Vagina (tissue), 2 donors: ENCODE data around the gene SEBOX.

Source experiments
- POLR2A ChIP-seq, 2 donors: fragments of 450-650 bp; IDR thresholded peaks; one replicate each; pipeline ENCODE4 v1.6.1; 2017; ENCODE audit warnings: antibody characterized with exemption in 2 of 2, mild to moderate bottlenecking in 2 of 2, moderate library complexity in 2 of 2
- POLR2AphosphoS5 ChIP-seq, 2 donors: sonication (generic); formaldehyde crosslinking; IDR thresholded peaks; one replicate each; pipeline ENCODE4 v1.9.0; 2017; ENCODE audit warnings: antibody characterized with exemption in 2 of 2, mild to moderate bottlenecking in 2 of 2, low read depth in 1 of 2; ENCODE audit not compliant: insufficient read depth in 1 of 2
- TF ChIP-seq, protein P1 (sequence below), 3 experiments: fragments of 450-650 bp in 2 of 3; fragments of 200-600 bp in 1 of 3; sonication (generic) in 1 of 3; IDR thresholded peaks; one replicate each; pipeline ENCODE4 v1.5.1; 2017 to 2019; ENCODE audit warnings: antibody characterized with exemption in 3 of 3, mild to moderate bottlenecking in 2 of 3, moderate library complexity in 2 of 3

DNA sequence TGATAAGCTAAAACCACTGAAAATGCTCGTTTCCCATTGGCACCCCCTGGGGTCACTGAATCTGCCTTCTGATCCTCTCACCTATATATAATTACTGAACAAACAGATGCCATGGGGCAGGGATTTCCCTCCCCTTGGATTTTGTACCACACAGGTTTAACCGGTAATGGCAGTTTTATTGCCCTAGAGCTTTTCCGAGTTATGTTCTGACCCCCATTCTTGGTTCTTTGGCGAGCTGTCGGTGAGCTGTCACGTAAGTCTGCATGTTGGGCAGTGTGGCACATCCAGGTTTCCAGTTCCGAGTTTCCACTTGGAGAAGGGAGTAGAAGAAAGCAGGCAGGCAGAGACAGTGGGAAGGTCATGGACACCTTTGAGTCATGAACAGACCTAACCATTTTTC, 38.9 kb downstream of the SEBOX start:
- TF ChIP-seq, protein P1, sequence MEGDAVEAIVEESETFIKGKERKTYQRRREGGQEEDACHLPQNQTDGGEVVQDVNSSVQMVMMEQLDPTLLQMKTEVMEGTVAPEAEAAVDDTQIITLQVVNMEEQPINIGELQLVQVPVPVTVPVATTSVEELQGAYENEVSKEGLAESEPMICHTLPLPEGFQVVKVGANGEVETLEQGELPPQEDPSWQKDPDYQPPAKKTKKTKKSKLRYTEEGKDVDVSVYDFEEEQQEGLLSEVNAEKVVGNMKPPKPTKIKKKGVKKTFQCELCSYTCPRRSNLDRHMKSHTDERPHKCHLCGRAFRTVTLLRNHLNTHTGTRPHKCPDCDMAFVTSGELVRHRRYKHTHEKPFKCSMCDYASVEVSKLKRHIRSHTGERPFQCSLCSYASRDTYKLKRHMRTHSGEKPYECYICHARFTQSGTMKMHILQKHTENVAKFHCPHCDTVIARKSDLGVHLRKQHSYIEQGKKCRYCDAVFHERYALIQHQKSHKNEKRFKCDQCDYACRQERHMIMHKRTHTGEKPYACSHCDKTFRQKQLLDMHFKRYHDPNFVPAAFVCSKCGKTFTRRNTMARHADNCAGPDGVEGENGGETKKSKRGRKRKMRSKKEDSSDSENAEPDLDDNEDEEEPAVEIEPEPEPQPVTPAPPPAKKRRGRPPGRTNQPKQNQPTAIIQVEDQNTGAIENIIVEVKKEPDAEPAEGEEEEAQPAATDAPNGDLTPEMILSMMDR (IDR thresholded peaks at IDR 0.05) = no peak
- no peak for TF ChIP-seq POLR2A (IDR thresholded peaks at IDR 0.05)
- no peak for TF ChIP-seq POLR2AphosphoS5 (IDR thresholded peaks at IDR 0.05; ENCODE audit: insufficient read depth in 1 of 2, low read depth in 1 of 2)
